Endodermal cell (in vitro differentiated cells): Measurements from ENCODE around the gene ANKRD62. TPM values are rescaled to one million over a fixed set of nuclear protein-coding genes. Genes with fewer than 3 reads are reported as not detected.

Experiments used
- DNase-seq: peaks from one replicate; pipeline ENCODE4 v3.0.0-alpha.2; 2017
- H3K27ac ChIP-seq: 2 replicates; pipeline ENCODE4 v1.5.1; 2013; ENCODE audit warnings: mild to moderate bottlenecking, low read depth, low read length, moderate library complexity
- H3K27me3 ChIP-seq: 2 replicates; pipeline ENCODE4 v1.6.1; 2013; ENCODE audit warnings: mild to moderate bottlenecking, low read length, moderate library complexity; ENCODE audit not compliant: insufficient read depth, control insufficient read depth, poor library complexity, severe bottlenecking
- H3K36me3 ChIP-seq: 2 replicates; pipeline ENCODE4 v1.7.0; 2013; ENCODE audit warnings: mild to moderate bottlenecking, low read length, moderate library complexity; ENCODE audit not compliant: control insufficient read depth, insufficient read depth
- H3K4me1 ChIP-seq: one replicate; pipeline ENCODE4 v1.7.0; 2013; ENCODE audit warnings: low read length; ENCODE audit not compliant: control insufficient read depth, insufficient read depth
- H3K4me3 ChIP-seq: 2 replicates; pipeline ENCODE4 v1.5.1; 2013; ENCODE audit warnings: mild to moderate bottlenecking, low read length, moderate library complexity
- H3K9ac ChIP-seq: 2 replicates; pipeline ENCODE4 v1.6.1; 2013; ENCODE audit warnings: mild to moderate bottlenecking, low read length, moderate library complexity; ENCODE audit not compliant: poor library complexity, severe bottlenecking; ENCODE audit errors: extremely low read depth
- H3K9me3 ChIP-seq: 2 replicates; pipeline ENCODE4 v1.6.1; 2013; ENCODE audit warnings: mild to moderate bottlenecking, low read length, moderate library complexity; ENCODE audit not compliant: control insufficient read depth
- H3K27ac Mint-ChIP-seq: 2 replicates; pipeline ENCODE4 v1.8.0; 2020; ENCODE audit warnings: mixed read lengths
- H3K27me3 Mint-ChIP-seq: 2 replicates; pipeline ENCODE4 v1.8.0; 2021; ENCODE audit warnings: mild to moderate bottlenecking, mixed read lengths; ENCODE audit not compliant: insufficient read depth
- H3K36me3 Mint-ChIP-seq: 2 replicates; pipeline ENCODE4 v1.8.0; 2020; ENCODE audit warnings: low read depth, mixed read lengths
- H3K4me1 Mint-ChIP-seq: 2 replicates; pipeline ENCODE4 v1.8.0; 2020; ENCODE audit warnings: mixed read lengths
- H3K4me3 Mint-ChIP-seq: 2 replicates; pipeline ENCODE4 v1.8.0; 2020; ENCODE audit warnings: mild to moderate bottlenecking, moderate library complexity, mixed read lengths
- H3K9me3 Mint-ChIP-seq: 2 replicates; pipeline ENCODE4 v1.8.0; 2020; ENCODE audit warnings: mild to moderate bottlenecking, mixed read lengths
- CTCF ChIP-seq: fragments of 200-600 bp; sonication (generic); conservative IDR thresholded peaks from 2 replicates; pipeline ENCODE4 v1.5.0; 2021; ENCODE audit warnings: antibody characterized with exemption, mild to moderate bottlenecking
- WGBS, 2 experiments: methylation state at CpG; one replicate each; pipeline versions ENCODE4 v1.1.5 to v1.1.7; 2013; ENCODE audit warnings: missing lambda C conversion rate in 2 of 2, mixed read lengths in 1 of 2; ENCODE audit not compliant: insufficient coverage in 1 of 2, insufficient read length in 1 of 2; 5-methylcytosine and 5-hydroxymethylcytosine counted together
- total RNA-seq, 2 donors: library from RNA; stranded (reverse); fragmentation: NEBNext Ultra II Directional in 1 of 2; extraction: Animal tissue kit (Norgen Biotek cat#: 25700) in 1 of 2; gene quantifications; 2 replicates in 1 of 2; 3 replicates in 1 of 2; pipeline ENCODE4 v1.2.1, GENCODE V29; 2021

ANKRD62 gene
- total RNA-seq, 2 donors from 2014 or later, result not detected

DNA sequence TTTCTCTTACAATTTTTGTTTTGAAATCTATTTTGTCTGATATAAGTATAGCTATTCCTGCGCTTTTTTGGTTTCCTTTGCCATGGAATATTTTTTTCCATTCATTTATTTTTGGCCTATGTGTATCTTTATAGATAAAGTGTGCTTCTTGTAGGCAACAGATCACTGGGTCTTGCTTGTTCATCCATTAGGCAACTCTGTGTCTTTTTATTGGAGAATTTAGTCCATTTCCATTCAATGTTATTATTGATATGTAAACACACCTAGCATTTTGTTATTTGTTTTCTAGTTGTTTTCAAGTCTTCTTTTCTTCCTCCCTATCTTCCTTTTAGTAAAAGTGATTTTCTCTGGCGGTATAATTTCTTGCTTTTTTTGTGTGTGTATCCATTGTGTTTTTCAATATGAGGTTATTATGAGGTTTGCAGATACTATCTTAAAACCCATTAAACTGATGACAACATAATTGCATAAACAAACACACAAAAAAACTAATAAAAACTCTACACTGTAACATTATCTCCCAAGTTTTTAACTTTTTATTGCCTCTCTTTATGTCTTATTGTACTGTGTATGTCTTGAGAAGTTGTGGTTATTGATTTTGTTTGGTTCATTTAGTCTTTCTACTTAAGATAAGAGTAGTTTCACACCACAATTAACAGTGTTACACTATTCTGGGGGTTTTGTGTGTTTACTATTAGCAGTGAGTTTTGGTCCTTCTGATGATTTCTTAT is 71.6 kb downstream of the ANKRD62 start:
- Histone ChIP-seq H3K9ac (no peak overlapping the region), H3K4me1 (no peaks in the 10 kb centered on the region), H3K4me3 (no peak overlapping the region), H3K36me3 (no peaks in the 10 kb centered on the region), H3K9me3 (peaks cover 5% of the 10 kb centered on the region), H3K27ac (no peak overlapping the region), H3K27me3 (no peaks in the 10 kb centered on the region)
- Mint-ChIP-seq H3K9me3 (peaks cover 13% of the 10 kb centered on the region), H3K36me3 (no peaks in the 10 kb centered on the region), H3K4me1 (no peaks in the 10 kb centered on the region), H3K27ac (no peak overlapping the region), H3K4me3 (no peak overlapping the region), H3K27me3 (peaks cover 15% of the 10 kb centered on the region)
- no peak for DNase-seq
- WGBS, 2 experiments, result 100% methylated on average over 1 of the region's 2 CpGs; no CpG with 5 or more reads in 1 of the 2 experiments
- no peak for TF ChIP-seq CTCF

Other genes with a start within 250 kb of the ANKRD62 start
- gene CHMP1B, start 242.4 kb upstream of the ANKRD62 start, total RNA-seq, result 10 to 100 TPM; 35.3 to 35.8 TPM
- 10 to 100 TPM; 27.3 to 33.5 TPM for gene MPPE1, start 185.5 kb upstream of the ANKRD62 start, total RNA-seq
- 10 to 100 TPM; 68.0 to 88.9 TPM for gene IMPA2, start 112.3 kb upstream of the ANKRD62 start, total RNA-seq
- gene CIDEA, start 160.5 kb downstream of the ANKRD62 start, total RNA-seq, result not detected
- 10 to 100 TPM; 33.0 to 45.4 TPM for gene TUBB6, start 214.4 kb downstream of the ANKRD62 start, total RNA-seq